PC-9 (cell line): Measurements from ENCODE around the gene PNKD. TPM values are rescaled to one million over a fixed set of nuclear protein-coding genes. Genes with fewer than 3 reads are reported as not detected.

Experiments
- BruUV-seq: library from RNA; stranded (reverse); fragments of 400-500 nt; replicated peaks from 2 replicates; lab custom pipeline; 2021; lab: Mats Ljungman, UMichigan
- CTCF ChIA-PET: fragments of 300-600 bp; sonication (Branson Sonifier 250); formaldehyde crosslinking; loops from one replicate; lab custom pipeline; 2022; ENCODE audit warnings: antibody characterized with exemption; lab: Charles Lee
- POLR2A ChIA-PET: fragments of 300-600 bp; sonication (Branson Sonifier 250); formaldehyde crosslinking; loops from one replicate; lab custom pipeline; 2022; ENCODE audit warnings: antibody characterized with exemption; ENCODE audit not compliant: unreplicated experiment; lab: Charles Lee
- DNase-seq, 2 experiments: peaks; one replicate each; pipeline versions ENCODE4 v3.0.0 to v3.0.0-alpha.2; 2015 to 2022; ENCODE audit warnings: mixed read lengths in 1 of 2
- H2AFZ ChIP-seq: fragments of 200-600 bp; sonication (generic); 2 replicates; pipeline ENCODE4 v1.8.1; 2017; ENCODE audit warnings: antibody characterized with exemption
- H3F3A ChIP-seq: fragments of 200-600 bp; sonication (generic); 2 replicates; pipeline ENCODE4 v1.8.1; 2017; ENCODE audit warnings: antibody characterized with exemption, mild to moderate bottlenecking, low read depth; ENCODE audit not compliant: insufficient read depth
- H3K27ac ChIP-seq: fragments of 200-600 bp; sonication (generic); 2 replicates; pipeline ENCODE4 v1.6.1; 2016; ENCODE audit warnings: mixed run types
- H3K27me3 ChIP-seq: fragments of 200-600 bp; sonication (generic); 2 replicates; pipeline ENCODE4 v1.6.1; 2016; ENCODE audit warnings: low read depth, mixed run types; ENCODE audit not compliant: insufficient read depth
- H3K36me3 ChIP-seq: fragments of 200-600 bp; sonication (generic); 2 replicates; pipeline ENCODE4 v1.6.1; 2016; ENCODE audit warnings: low read depth, mixed run types
- H3K4me1 ChIP-seq: fragments of 200-600 bp; sonication (generic); replicated peaks from 2 replicates; pipeline ENCODE4 v1.6.1; 2016; ENCODE audit warnings: mixed run types; ENCODE audit not compliant: insufficient read depth
- H3K4me2 ChIP-seq: fragments of 200-600 bp; sonication (generic); 2 replicates; pipeline ENCODE4 v1.6.1; 2017; ENCODE audit warnings: mixed run types
- H3K4me3 ChIP-seq: fragments of 200-600 bp; sonication (generic); 2 replicates; pipeline ENCODE4 v1.6.1; 2016; ENCODE audit warnings: mixed run types
- H3K79me2 ChIP-seq: fragments of 200-600 bp; sonication (generic); 2 replicates; pipeline ENCODE4 v1.6.1; 2017; ENCODE audit warnings: low read depth, mixed run types
- H3K9me2 ChIP-seq: fragments of 200-600 bp; sonication (generic); 2 replicates; pipeline ENCODE4 v1.8.1; 2017; ENCODE audit warnings: mild to moderate bottlenecking; ENCODE audit not compliant: insufficient read depth
- H3K9me3 ChIP-seq: fragments of 200-600 bp; sonication (generic); 2 replicates; pipeline ENCODE4 v1.8.1; 2016; ENCODE audit warnings: low read depth; ENCODE audit not compliant: insufficient read depth
- H4K20me1 ChIP-seq: fragments of 200-600 bp; sonication (generic); 2 replicates; pipeline ENCODE4 v1.8.1; 2017; ENCODE audit not compliant: insufficient read depth
- EZH2 ChIP-seq: fragments of 200-600 bp; sonication (generic); IDR thresholded peaks from 2 replicates; pipeline ENCODE4 v1.8.0; 2017; ENCODE audit warnings: antibody characterized with exemption, low read depth
- intact Hi-C: fragments of 100-400 bp; cut with micrococcal nuclease; formaldehyde crosslinking; loops from one replicate; pipeline ENCODE4 v1.10.0; 2022; ENCODE audit not compliant: unreplicated experiment
- total RNA-seq: library from RNA; stranded (reverse); gene quantifications from 2 replicates; pipeline ENCODE4 v1.2.3, GENCODE V29; 2021
- TF ChIP-seq, protein P1 (sequence below): fragments of 200-600 bp; sonication (generic); conservative IDR thresholded peaks from 2 replicates; pipeline ENCODE4 v1.6.1; 2017; ENCODE audit warnings: mixed run types, antibody characterized with exemption, mild to moderate bottlenecking, moderate library complexity

The PNKD gene
- total RNA-seq, 1 experiment from 2014 or later: 102 TPM

DNA sequence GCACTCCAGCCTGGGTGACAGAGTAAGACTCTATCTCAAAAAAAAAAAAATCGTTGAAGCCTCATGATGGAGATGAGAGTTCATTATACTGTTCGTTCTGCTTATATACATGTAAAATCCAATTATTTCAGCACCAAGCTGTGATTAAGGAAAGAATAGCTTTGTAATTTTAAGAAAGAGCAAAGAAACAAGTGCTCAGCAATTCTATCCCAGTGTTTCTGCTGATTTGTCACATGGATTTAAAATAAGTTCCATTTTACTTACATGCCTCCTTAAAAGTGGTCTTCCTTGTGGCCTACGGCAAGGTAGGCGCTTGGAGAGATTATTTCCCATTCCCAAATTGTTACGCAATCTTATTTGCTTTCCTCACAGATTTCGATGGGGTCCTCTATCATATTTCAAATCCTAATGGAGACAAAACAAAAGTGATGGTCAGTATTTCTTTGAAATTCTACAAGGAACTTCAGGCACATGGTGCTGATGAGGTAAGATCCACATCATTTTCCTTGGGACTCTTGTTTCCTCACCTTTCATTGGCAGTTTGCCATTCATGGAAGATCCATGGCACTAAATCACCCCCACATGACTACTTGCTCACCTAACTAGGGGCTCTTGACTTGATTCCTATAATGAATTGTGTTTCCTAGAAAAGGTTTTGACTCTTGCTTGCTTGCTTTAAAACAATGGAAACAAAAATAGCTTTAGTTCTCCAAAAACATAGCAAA lies 41.8 kb upstream of the PNKD start:
- H3K36me3 ChIP-seq: peaks cover 71% of the 10 kb centered on the region
- H3K4me3 ChIP-seq: no peak overlapping the region
- POLR2A ChIA-PET: no interaction called here
- intact Hi-C loops: loop anchor here (2.0 kb wide), 1 partner anchor 70 kb away; no protein-coding TSS in a partner anchor
- peak overlapping the region; percentile 81 for H3K27ac ChIP-seq
- peaks cover 29% of the 10 kb centered on the region for H3K79me2 ChIP-seq
- BruUV-seq: TSS peak; percentile 86
- H2AFZ ChIP-seq: no peak overlapping the region
- H3K9me2 ChIP-seq: no peaks in the 10 kb centered on the region
- H3K27me3 ChIP-seq: no peaks in the 10 kb centered on the region
- TF ChIP-seq, protein P1, sequence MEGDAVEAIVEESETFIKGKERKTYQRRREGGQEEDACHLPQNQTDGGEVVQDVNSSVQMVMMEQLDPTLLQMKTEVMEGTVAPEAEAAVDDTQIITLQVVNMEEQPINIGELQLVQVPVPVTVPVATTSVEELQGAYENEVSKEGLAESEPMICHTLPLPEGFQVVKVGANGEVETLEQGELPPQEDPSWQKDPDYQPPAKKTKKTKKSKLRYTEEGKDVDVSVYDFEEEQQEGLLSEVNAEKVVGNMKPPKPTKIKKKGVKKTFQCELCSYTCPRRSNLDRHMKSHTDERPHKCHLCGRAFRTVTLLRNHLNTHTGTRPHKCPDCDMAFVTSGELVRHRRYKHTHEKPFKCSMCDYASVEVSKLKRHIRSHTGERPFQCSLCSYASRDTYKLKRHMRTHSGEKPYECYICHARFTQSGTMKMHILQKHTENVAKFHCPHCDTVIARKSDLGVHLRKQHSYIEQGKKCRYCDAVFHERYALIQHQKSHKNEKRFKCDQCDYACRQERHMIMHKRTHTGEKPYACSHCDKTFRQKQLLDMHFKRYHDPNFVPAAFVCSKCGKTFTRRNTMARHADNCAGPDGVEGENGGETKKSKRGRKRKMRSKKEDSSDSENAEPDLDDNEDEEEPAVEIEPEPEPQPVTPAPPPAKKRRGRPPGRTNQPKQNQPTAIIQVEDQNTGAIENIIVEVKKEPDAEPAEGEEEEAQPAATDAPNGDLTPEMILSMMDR: no peak
- no peak for TF ChIP-seq EZH2
- H3K4me1 ChIP-seq: peaks cover 32% of the 10 kb centered on the region
- peak overlapping the region; percentile 51 for H3K4me2 ChIP-seq
- no peaks in the 10 kb centered on the region for H3K9me3 ChIP-seq
- 0 out of 2 replicates have a peak, but pooled peaks cover 5% of the 10 kb centered on the region for H4K20me1 ChIP-seq
- DNase-seq: no peak
- H3F3A ChIP-seq: peaks cover 32% of the 10 kb centered on the region
- CTCF ChIA-PET: no interaction called here

DNA sequence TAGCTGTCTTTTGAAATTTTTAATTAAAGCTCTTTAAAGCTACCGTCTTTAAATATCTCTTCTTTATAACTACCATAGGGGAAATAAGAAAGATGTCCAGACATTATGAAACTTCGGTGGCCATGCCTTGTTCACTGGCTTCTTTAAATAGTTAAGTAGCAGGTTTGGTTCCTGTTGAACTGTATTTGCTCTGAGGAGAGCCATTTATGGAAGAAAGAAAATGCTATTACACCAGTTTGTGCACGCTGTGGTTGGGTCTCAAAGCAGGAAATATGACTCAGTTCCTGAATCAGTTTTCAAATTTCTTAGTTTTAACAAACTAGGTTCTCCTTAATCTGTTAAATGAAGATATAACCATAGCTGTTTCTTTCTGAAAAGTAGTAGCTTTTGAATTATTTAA lies 41.1 kb upstream of the PNKD start:
- Histone ChIP-seq H3K9me3 (no peaks in the 10 kb centered on the region), H2AFZ (no peak overlapping the region), H3K27me3 (no peaks in the 10 kb centered on the region), H3K27ac (peak overlapping the region; percentile 81), H3F3A (peaks cover 37% of the 10 kb centered on the region), H3K36me3 (peaks cover 68% of the 10 kb centered on the region), H3K4me3 (no peak overlapping the region), H3K4me2 (peak overlapping the region; percentile 51), H3K9me2 (no peaks in the 10 kb centered on the region), H4K20me1 (0 out of 2 replicates have a peak, but pooled peaks cover 5% of the 10 kb centered on the region), H3K79me2 (peaks cover 23% of the 10 kb centered on the region), H3K4me1 (peaks cover 32% of the 10 kb centered on the region)
- peak; percentile 33 to 83 for DNase-seq
- TF ChIP-seq, protein P1: no peak
- no peak for TF ChIP-seq EZH2
- ChIA-PET CTCF (interaction anchor here (0.6 to 1.0 kb wide), 2 partner anchors 28 to 42 kb away, joined by 4 to 5 read pairs; no protein-coding TSS in a partner anchor), POLR2A (interaction anchor here (0.6 to 0.7 kb wide), 2 partner anchors 53 to 361 kb away, joined by 3 to 10 read pairs; no protein-coding TSS in a partner anchor)
- no TSS peak for BruUV-seq
- intact Hi-C loops: loop anchor here (2.0 kb wide), 1 partner anchor 70 kb away; no protein-coding TSS in a partner anchor

DNA sequence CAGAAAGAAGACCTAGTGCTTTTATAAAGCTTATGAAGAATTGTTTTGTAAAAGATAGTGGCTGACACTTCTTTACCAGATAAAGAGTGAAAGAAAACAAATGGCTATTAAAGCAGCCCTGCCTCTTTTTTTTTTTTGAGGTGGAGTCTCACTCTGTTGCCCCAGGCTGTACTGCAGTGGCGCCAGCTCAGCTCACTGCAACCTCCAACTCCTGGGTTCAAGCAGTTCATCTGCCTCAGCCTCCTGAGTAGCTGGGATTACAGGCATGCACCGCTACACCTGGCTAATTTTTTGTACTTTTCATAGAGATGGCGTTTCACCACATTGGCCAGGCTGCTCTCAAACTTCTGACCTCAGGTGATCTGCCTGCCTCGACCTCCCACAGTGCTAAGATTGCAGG lies 40.5 kb upstream of the PNKD start:
- BruUV-seq: TSS peak; percentile 12

More for the DNA sequence above, 40.5 kb upstream of the PNKD start:
- no peak overlapping the region; the same call in 1 of the 2 replicates for H3K4me3 ChIP-seq
- peaks cover 32% of the 10 kb centered on the region for H3K4me1 ChIP-seq
- no peak overlapping the region for H2AFZ ChIP-seq
- CTCF ChIA-PET: interaction anchor here (0.6 to 1.0 kb wide), 2 partner anchors 27 to 42 kb away, joined by 4 to 5 read pairs; no protein-coding TSS in a partner anchor
- peaks cover 16% of the 10 kb centered on the region for H3K79me2 ChIP-seq
- intact Hi-C loops: loop anchor here (2.0 kb wide), 1 partner anchor 69 kb away; no protein-coding TSS in a partner anchor
- no peaks in the 10 kb centered on the region for H3K27me3 ChIP-seq
- peaks cover 42% of the 10 kb centered on the region for H3F3A ChIP-seq
- peak in 1 of 2 experiments; percentile 58 for DNase-seq
- peak overlapping the region; percentile 81 for H3K27ac ChIP-seq
- POLR2A ChIA-PET: interaction anchor here (0.6 to 0.7 kb wide), 2 partner anchors 53 to 362 kb away, joined by 3 to 10 read pairs; no protein-coding TSS in a partner anchor
- H3K9me2 ChIP-seq: no peaks in the 10 kb centered on the region
- no peaks in the 10 kb centered on the region for H4K20me1 ChIP-seq
- peaks cover 68% of the 10 kb centered on the region for H3K36me3 ChIP-seq
- H3K4me2 ChIP-seq: peak overlapping the region; percentile 51
- H3K9me3 ChIP-seq: no peaks in the 10 kb centered on the region
- no peak for TF ChIP-seq EZH2
- TF ChIP-seq, protein P1: no peak
